HG02642 (cell line): Measurements from ENCODE around the gene CLTCL1.
"Not testable (repeated sequence)": the region's sequence is repeated elsewhere in the genome, so short reads cannot be mapped to it uniquely, and the experiment has no call there.

ENCODE experiments used
- ATAC-seq: cut with Tn5 transposase; IDR thresholded peaks from one replicate; pipeline ENCODE4 v1.9.1; 2021; ENCODE audit warnings: mild to moderate bottlenecking; ENCODE audit not compliant: unreplicated experiment, poor library complexity

CLTCL1 gene

GRCh38 chr22:19256362-19256761 is 35.2 kb downstream of the CLTCL1 start:
- ATAC-seq = not testable (repeated sequence)

- ATAC-seq = no peak
Measured at GRCh38 chr22:19253143-19253542, 38.4 kb downstream of the CLTCL1 start.

GRCh38 chr22:19244600-19245352 is 46.7 kb downstream of the CLTCL1 start:
- no peak for ATAC-seq

- no peak for ATAC-seq
Measured at GRCh38 chr22:19242699-19243098, 48.8 kb downstream of the CLTCL1 start.

- no peak for ATAC-seq
Measured at GRCh38 chr22:19241593-19241906, 50.0 kb downstream of the CLTCL1 start.

- no peak for ATAC-seq
Measured at GRCh38 chr22:19240813-19241592, 50.5 kb downstream of the CLTCL1 start.

GRCh38 chr22:19239464-19239863 is 52.1 kb downstream of the CLTCL1 start:
- no peak for ATAC-seq

GRCh38 chr22:19238900-19239299 is 52.6 kb downstream of the CLTCL1 start:
- ATAC-seq = no peak

- no peak for ATAC-seq
Measured at GRCh38 chr22:19235874-19236273, 55.6 kb downstream of the CLTCL1 start.

- no peak for ATAC-seq
Measured at GRCh38 chr22:19234126-19234896, 57.2 kb downstream of the CLTCL1 start.

GRCh38 chr22:19233189-19233661 is 58.3 kb downstream of the CLTCL1 start:
- ATAC-seq = no peak

- ATAC-seq = no peak
Measured at GRCh38 chr22:19232623-19233022, 58.9 kb downstream of the CLTCL1 start.

GRCh38 chr22:19231986-19232385 is 59.5 kb downstream of the CLTCL1 start:
- no peak for ATAC-seq

- no peak for ATAC-seq
Measured at GRCh38 chr22:19229600-19229999, 61.9 kb downstream of the CLTCL1 start.

- no peak for ATAC-seq
Measured at GRCh38 chr22:19228179-19228578, 63.3 kb downstream of the CLTCL1 start.

- ATAC-seq = no peak
Measured at GRCh38 chr22:19226428-19226827, 65.1 kb downstream of the CLTCL1 start.

GRCh38 chr22:19225560-19225959 is 66.0 kb downstream of the CLTCL1 start:
- no peak for ATAC-seq

GRCh38 chr22:19224985-19225384 is 66.5 kb downstream of the CLTCL1 start:
- ATAC-seq = no peak

- ATAC-seq = no peak
Measured at GRCh38 chr22:19224557-19224956, 67.0 kb downstream of the CLTCL1 start.

GRCh38 chr22:19223617-19224016 is 67.9 kb downstream of the CLTCL1 start:
- ATAC-seq = no peak

- no peak for ATAC-seq
Measured at GRCh38 chr22:19223110-19223509, 68.4 kb downstream of the CLTCL1 start.
